Measurements from ENCODE around the gene TEK. TPM values are rescaled to one million over a fixed set of nuclear protein-coding genes. Genes with fewer than 3 reads are reported as not detected.

TEK gene
- polyA plus RNA-seq, 1 donor (not counting 4 experiments of a cell fraction or from before 2014, with no cell fraction given): 0.03 TPM

- dilution Hi-C loops (cut with MboI; ENCODE audit: extremely low pct_ligation_motif_present, low sequenced_read_pairs): no loop called here
- no peak overlapping the region for H2AFZ ChIP-seq (ENCODE audit: control insufficient read depth, low read length)
- H3K9ac ChIP-seq (ENCODE audit: control insufficient read depth, extremely low read depth, insufficient read depth, low read length): no peak overlapping the region
- H3K4me1 ChIP-seq (ENCODE audit: control insufficient read depth, extremely low read depth, insufficient read depth, low read length): peaks cover 44% of the 10 kb centered on the region
- no peaks in the 10 kb centered on the region for H3K36me3 ChIP-seq (ENCODE audit: control insufficient read depth in 2 of 2, extremely low read depth in 1 of 2, insufficient read depth in 2 of 2, low read length in 2 of 2)
- peaks cover 3% of the 10 kb centered on the region for H3K9me3 ChIP-seq (ENCODE audit: control insufficient read depth, low read depth, low read length)
- no peak overlapping the region for H3K4me2 ChIP-seq (ENCODE audit: control insufficient read depth, extremely low read depth, insufficient read depth, low read depth, low read length)
- no peak overlapping the region for H3K27ac ChIP-seq (ENCODE audit: control insufficient read depth, insufficient read depth, low read length)
- DNase-seq (ENCODE audit: low read depth, low spot score) (no peak), FAIRE-seq (peak; percentile 62)
- no peaks in the 10 kb centered on the region for H4K20me1 ChIP-seq (ENCODE audit: control insufficient read depth, extremely low read depth, insufficient read depth, low read length)
- no peaks in the 10 kb centered on the region for H3K79me2 ChIP-seq (ENCODE audit: control insufficient read depth, insufficient read depth, low read length)
- H3K4me3 ChIP-seq (ENCODE audit: control insufficient read depth in 2 of 3, extremely low read depth in 1 of 3, insufficient read depth in 2 of 3, low read depth in 1 of 3, low read length in 3 of 3): no peak overlapping the region
- no peaks in the 10 kb centered on the region for H3K27me3 ChIP-seq (ENCODE audit: control insufficient read depth, extremely low read depth, insufficient read depth, low read length)
- TF ChIP-seq EZH2 (IDR thresholded peaks at IDR 0.05; ENCODE audit: low read length) (no peak), CTCF (optimal IDR thresholded peaks at IDR 0.05 in 1 of 3, IDR thresholded peaks at IDR 0.05 in 1 of 3, conservative IDR thresholded peaks at IDR 0.05 in 1 of 3; ENCODE audit: extremely low read depth in 1 of 3, insufficient read depth in 2 of 3, low read length in 3 of 3) (no peak)
- no peaks in the 10 kb centered on the region for H3K9me1 ChIP-seq (ENCODE audit: control insufficient read depth, extremely low read depth, insufficient read depth, low read length)
Measured at GRCh38 chr9:27179245-27179865, 70.3 kb downstream of the TEK start.

GRCh38 chr9:27181381-27181780 is 72.4 kb downstream of the TEK start:
- dilution Hi-C loops (cut with MboI; ENCODE audit: extremely low pct_ligation_motif_present, low sequenced_read_pairs): no loop called here
- TF ChIP-seq EZH2 (IDR thresholded peaks at IDR 0.05; ENCODE audit: low read length): no peak
- TF ChIP-seq CTCF (optimal IDR thresholded peaks at IDR 0.05 in 1 of 3, IDR thresholded peaks at IDR 0.05 in 1 of 3, conservative IDR thresholded peaks at IDR 0.05 in 1 of 3; ENCODE audit: extremely low read depth in 1 of 3, insufficient read depth in 2 of 3, low read length in 3 of 3): no peak
- Histone ChIP-seq H3K9me3 (ENCODE audit: control insufficient read depth, low read depth, low read length) (peaks cover 3% of the 10 kb centered on the region), H4K20me1 (ENCODE audit: control insufficient read depth, extremely low read depth, insufficient read depth, low read length) (no peaks in the 10 kb centered on the region), H3K79me2 (ENCODE audit: control insufficient read depth, insufficient read depth, low read length) (no peaks in the 10 kb centered on the region), H3K27me3 (ENCODE audit: control insufficient read depth, extremely low read depth, insufficient read depth, low read length) (no peaks in the 10 kb centered on the region), H3K4me2 (ENCODE audit: control insufficient read depth, extremely low read depth, insufficient read depth, low read depth, low read length) (peak overlapping the region; percentile 58), H3K9ac (ENCODE audit: control insufficient read depth, extremely low read depth, insufficient read depth, low read length) (no peak overlapping the region), H3K36me3 (ENCODE audit: control insufficient read depth in 2 of 2, extremely low read depth in 1 of 2, insufficient read depth in 2 of 2, low read length in 2 of 2) (no peaks in the 10 kb centered on the region), H3K4me3 (ENCODE audit: control insufficient read depth in 2 of 3, extremely low read depth in 1 of 3, insufficient read depth in 2 of 3, low read depth in 1 of 3, low read length in 3 of 3) (no peak overlapping the region), H3K9me1 (ENCODE audit: control insufficient read depth, extremely low read depth, insufficient read depth, low read length) (no peaks in the 10 kb centered on the region), H3K4me1 (ENCODE audit: control insufficient read depth, extremely low read depth, insufficient read depth, low read length) (peaks cover 44% of the 10 kb centered on the region), H2AFZ (ENCODE audit: control insufficient read depth, low read length) (no peak overlapping the region), H3K27ac (ENCODE audit: control insufficient read depth, insufficient read depth, low read length) (peak overlapping the region; percentile 79)
- FAIRE-seq (peak; percentile 20), DNase-seq (ENCODE audit: low read depth, low spot score) (peak; percentile 41)
